GM12878 (cell line): Measurements from ENCODE around the gene CACFD1. TPM values are rescaled to one million over a fixed set of nuclear protein-coding genes. Genes with fewer than 3 reads are reported as not detected.
A peak's percentile ranks its signal among the peaks of the same experiment; 100 is the strongest.

Experiments
- BRCA1 ChIP-seq: IDR thresholded peaks from 2 replicates; pipeline ENCODE4 v1.6.1; 2011; ENCODE audit warnings: low read depth, low read length, improper control_type of control experiment
- CBX5 ChIP-seq: sonication (generic); IDR thresholded peaks from 2 replicates; pipeline ENCODE4 v1.6.1; 2016; ENCODE audit warnings: low read depth, moderate library complexity, mild to moderate bottlenecking, inconsistent platforms
- FOS ChIP-seq: IDR thresholded peaks from 3 replicates; pipeline ENCODE4 v1.6.1; 2011; ENCODE audit warnings: borderline replicate concordance; ENCODE audit not compliant: insufficient read length; ENCODE audit errors: extremely low read depth
- LARP7 ChIP-seq: fragments of 450-650 bp; IDR thresholded peaks from 2 replicates; pipeline ENCODE4 v1.6.1; 2017; ENCODE audit warnings: mild to moderate bottlenecking
- NRF1 ChIP-seq: conservative IDR thresholded peaks from 2 replicates; pipeline ENCODE4 v1.6.1; 2011; ENCODE audit warnings: mild to moderate bottlenecking, low read depth, low read length, improper control_type of control experiment
- POLR2A ChIP-seq: IDR thresholded peaks from 2 replicates; pipeline ENCODE4 v1.6.1; 2011; ENCODE audit warnings: low read depth, mild to moderate bottlenecking, low read length
- POLR2AphosphoS2 ChIP-seq: IDR thresholded peaks from 2 replicates; pipeline ENCODE4 v1.6.1; 2011; ENCODE audit warnings: low read depth, mild to moderate bottlenecking, low read length, improper control_type of control experiment, moderate library complexity
- RAD51 ChIP-seq: fragments of 450-650 bp; IDR thresholded peaks from 2 replicates; pipeline ENCODE4 v1.6.1; 2016; ENCODE audit warnings: moderate library complexity, mild to moderate bottlenecking, inconsistent platforms
- RB1 ChIP-seq: fragments of 450-650 bp; formaldehyde crosslinking; IDR thresholded peaks from 2 replicates; pipeline ENCODE4 v1.6.1; 2017; ENCODE audit warnings: mild to moderate bottlenecking, borderline replicate concordance
- RCOR1 ChIP-seq: conservative IDR thresholded peaks from 2 replicates; pipeline ENCODE4 v1.6.1; 2012; ENCODE audit warnings: low read depth, low read length, improper control_type of control experiment
- RUNX3 ChIP-seq: IDR thresholded peaks from 2 replicates; pipeline ENCODE4 v1.6.1; 2012; ENCODE audit warnings: low read length, inconsistent platforms
- SMAD5 ChIP-seq: IDR thresholded peaks from 2 replicates; pipeline ENCODE4 v1.6.1; 2016; ENCODE audit warnings: antibody characterized with exemption, low read depth
- SRF ChIP-seq, 2 experiments: IDR thresholded peaks; 2 replicates each; pipeline ENCODE4 v1.6.1; 2011; ENCODE audit warnings: low read depth in 2 of 2, low read length in 2 of 2, mild to moderate bottlenecking in 1 of 2, moderate library complexity in 1 of 2
- SUZ12 ChIP-seq: fragments of 200-600 bp; sonication (generic); IDR thresholded peaks from one replicate; pipeline ENCODE4 v1.6.1; 2018; ENCODE audit warnings: antibody characterized with exemption, mild to moderate bottlenecking; ENCODE audit not compliant: unreplicated experiment
- ZNF217 ChIP-seq: fragments of 450-650 bp; IDR thresholded peaks from 2 replicates; pipeline ENCODE4 v1.6.1; 2017; ENCODE audit warnings: antibody characterized with exemption, mild to moderate bottlenecking
- polyA plus RNA-seq, 11 experiments: library from polyadenylated mRNA; depleted of rRNA in 4 of 11; unstranded in 6 of 11; stranded (reverse) in 5 of 11; fragments of >200 nt; fragmentation: Nextera tagmentation in 4 of 11; fragmentation: Illumina TruSeq in 1 of 11; extraction: Ambion mirVana in 4 of 11; extraction: Trizol in 1 of 11; gene quantifications; 1 replicate in 1 of 11; 2 replicates in 10 of 11; pipeline versions ENCODE4 v1.2.1 to v1.2.3, GENCODE V29; 2011 to 2016; ENCODE audit warnings: inconsistent platforms in 2 of 11, missing spikeins in 2 of 11, low read depth in 1 of 11
- total RNA-seq, 4 experiments: library from RNA; depleted of rRNA in 3 of 4; stranded (reverse); fragments of >200 nt in 3 of 4; fragmentation: Illumina TruSeq in 1 of 4; extraction: Trizol in 1 of 4; gene quantifications; 2 replicates each; pipeline versions ENCODE4 v1.2.1 to v1.2.3, GENCODE V29; 2013 to 2021
- TF ChIP-seq, protein P1 (sequence below): fragments of 450-650 bp; IDR thresholded peaks from 2 replicates; pipeline ENCODE4 v1.6.1; 2017; ENCODE audit warnings: mild to moderate bottlenecking, moderate library complexity
- TF ChIP-seq, protein P2 (sequence below): fragments of 450-650 bp; IDR thresholded peaks from 2 replicates; pipeline ENCODE4 v1.6.1; 2016; ENCODE audit warnings: mild to moderate bottlenecking
- TF ChIP-seq, protein P3 (sequence below): fragments of 450-650 bp; IDR thresholded peaks from 2 replicates; pipeline ENCODE4 v1.6.1; 2016; ENCODE audit warnings: mild to moderate bottlenecking
- TF ChIP-seq, protein P4 (sequence below): fragments of 450-650 bp; IDR thresholded peaks from 2 replicates; pipeline ENCODE4 v1.6.1; 2017; ENCODE audit warnings: mild to moderate bottlenecking, low read depth, inconsistent platforms; ENCODE audit not compliant: poor library complexity, severe bottlenecking

The CACFD1 gene
- total and polyA plus RNA-seq, 10 of the 15 experiments (the other 5 are each of a cell fraction or from before 2014, with no cell fraction given): 0.09 to 5.8 (median 1.4) TPM; not detected in 1

DNA sequence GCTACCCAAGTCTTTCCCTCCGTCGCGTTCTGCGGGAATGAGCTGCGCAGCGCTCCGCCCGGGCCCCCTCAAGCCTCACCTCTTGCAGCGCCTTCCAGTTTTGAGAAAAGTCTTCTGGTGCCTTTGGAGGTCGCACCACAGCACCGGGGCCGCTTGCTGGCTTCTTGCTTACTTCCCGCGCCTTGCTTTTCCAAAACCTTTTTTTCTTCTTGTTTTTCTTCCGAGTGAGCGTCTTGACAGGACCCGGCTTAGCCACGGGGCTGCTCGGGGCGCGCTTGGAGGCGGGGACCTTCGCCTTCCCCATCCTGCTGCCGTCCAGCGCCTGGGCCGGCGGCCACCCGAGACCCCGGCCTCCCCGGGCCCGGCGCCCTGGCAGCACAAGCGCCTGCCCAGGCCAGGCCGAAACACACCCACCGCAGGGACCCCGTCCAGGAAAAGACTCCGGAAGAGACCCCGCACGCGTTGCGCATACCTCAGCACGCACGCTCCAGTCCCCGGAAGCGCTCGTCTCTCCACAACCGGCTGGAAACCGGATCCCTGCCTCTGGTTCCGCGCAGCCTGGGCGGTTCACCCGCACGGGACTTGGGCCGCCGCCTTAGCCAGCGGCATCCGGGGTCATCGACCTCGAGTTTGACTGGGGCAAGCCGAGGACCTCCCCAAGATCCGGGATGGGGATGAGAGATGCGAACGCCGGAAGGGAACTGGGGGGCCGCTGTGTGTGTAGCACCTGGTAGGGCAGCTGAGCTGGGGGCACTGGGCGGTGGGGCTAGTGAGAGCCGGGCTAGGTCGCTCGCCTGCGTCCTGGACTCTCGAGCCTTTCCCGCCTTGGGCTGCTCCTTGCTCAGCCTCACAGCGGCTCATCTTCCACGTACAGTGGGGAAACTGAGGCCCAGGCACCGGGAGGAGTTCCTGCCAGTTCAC is 42.0 kb upstream of the CACFD1 start, which contains the start of gene REXO4 (continued):
- TF ChIP-seq, protein P1, sequence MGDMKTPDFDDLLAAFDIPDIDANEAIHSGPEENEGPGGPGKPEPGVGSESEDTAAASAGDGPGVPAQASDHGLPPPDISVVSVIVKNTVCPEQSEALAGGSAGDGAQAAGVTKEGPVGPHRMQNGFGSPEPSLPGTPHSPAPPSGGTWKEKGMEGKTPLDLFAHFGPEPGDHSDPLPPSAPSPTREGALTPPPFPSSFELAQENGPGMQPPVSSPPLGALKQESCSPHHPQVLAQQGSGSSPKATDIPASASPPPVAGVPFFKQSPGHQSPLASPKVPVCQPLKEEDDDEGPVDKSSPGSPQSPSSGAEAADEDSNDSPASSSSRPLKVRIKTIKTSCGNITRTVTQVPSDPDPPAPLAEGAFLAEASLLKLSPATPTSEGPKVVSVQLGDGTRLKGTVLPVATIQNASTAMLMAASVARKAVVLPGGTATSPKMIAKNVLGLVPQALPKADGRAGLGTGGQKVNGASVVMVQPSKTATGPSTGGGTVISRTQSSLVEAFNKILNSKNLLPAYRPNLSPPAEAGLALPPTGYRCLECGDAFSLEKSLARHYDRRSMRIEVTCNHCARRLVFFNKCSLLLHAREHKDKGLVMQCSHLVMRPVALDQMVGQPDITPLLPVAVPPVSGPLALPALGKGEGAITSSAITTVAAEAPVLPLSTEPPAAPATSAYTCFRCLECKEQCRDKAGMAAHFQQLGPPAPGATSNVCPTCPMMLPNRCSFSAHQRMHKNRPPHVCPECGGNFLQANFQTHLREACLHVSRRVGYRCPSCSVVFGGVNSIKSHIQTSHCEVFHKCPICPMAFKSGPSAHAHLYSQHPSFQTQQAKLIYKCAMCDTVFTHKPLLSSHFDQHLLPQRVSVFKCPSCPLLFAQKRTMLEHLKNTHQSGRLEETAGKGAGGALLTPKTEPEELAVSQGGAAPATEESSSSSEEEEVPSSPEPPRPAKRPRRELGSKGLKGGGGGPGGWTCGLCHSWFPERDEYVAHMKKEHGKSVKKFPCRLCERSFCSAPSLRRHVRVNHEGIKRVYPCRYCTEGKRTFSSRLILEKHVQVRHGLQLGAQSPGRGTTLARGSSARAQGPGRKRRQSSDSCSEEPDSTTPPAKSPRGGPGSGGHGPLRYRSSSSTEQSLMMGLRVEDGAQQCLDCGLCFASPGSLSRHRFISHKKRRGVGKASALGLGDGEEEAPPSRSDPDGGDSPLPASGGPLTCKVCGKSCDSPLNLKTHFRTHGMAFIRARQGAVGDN: peak; percentile 85; the same call in 1 of the 2 replicates
- TF ChIP-seq SMAD5: peak; percentile 48; the same call in 1 of the 2 replicates
- TF ChIP-seq, protein P2, sequence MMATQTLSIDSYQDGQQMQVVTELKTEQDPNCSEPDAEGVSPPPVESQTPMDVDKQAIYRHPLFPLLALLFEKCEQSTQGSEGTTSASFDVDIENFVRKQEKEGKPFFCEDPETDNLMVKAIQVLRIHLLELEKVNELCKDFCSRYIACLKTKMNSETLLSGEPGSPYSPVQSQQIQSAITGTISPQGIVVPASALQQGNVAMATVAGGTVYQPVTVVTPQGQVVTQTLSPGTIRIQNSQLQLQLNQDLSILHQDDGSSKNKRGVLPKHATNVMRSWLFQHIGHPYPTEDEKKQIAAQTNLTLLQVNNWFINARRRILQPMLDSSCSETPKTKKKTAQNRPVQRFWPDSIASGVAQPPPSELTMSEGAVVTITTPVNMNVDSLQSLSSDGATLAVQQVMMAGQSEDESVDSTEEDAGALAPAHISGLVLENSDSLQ: peak; percentile 79
- peak; percentile 32; the same call in 1 of the 2 replicates for TF ChIP-seq NRF1
- TF ChIP-seq POLR2A: peak; percentile 87
- TF ChIP-seq SRF (IDR thresholded peaks at IDR 0.05; ENCODE audit: low read depth in 2 of 2, low read length in 2 of 2): peak; percentile 58 to 89; a peak in 3 of 4 replicates
- no peak for TF ChIP-seq RCOR1
- TF ChIP-seq, protein P3, sequence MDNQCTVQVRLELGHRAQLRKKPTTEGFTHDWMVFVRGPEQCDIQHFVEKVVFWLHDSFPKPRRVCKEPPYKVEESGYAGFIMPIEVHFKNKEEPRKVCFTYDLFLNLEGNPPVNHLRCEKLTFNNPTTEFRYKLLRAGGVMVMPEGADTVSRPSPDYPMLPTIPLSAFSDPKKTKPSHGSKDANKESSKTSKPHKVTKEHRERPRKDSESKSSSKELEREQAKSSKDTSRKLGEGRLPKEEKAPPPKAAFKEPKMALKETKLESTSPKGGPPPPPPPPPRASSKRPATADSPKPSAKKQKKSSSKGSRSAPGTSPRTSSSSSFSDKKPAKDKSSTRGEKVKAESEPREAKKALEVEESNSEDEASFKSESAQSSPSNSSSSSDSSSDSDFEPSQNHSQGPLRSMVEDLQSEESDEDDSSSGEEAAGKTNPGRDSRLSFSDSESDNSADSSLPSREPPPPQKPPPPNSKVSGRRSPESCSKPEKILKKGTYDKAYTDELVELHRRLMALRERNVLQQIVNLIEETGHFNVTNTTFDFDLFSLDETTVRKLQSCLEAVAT: peak; percentile 87
- TF ChIP-seq FOS: no peak
- TF ChIP-seq CBX5: 0 out of 2 replicates have a peak, but pooled peaks have one; percentile 53
- no peak for TF ChIP-seq BRCA1
- 0 out of 2 replicates have a peak, but pooled peaks have one; percentile 91 for TF ChIP-seq RB1
- TF ChIP-seq RUNX3: peak; percentile 90
- TF ChIP-seq, protein P4, sequence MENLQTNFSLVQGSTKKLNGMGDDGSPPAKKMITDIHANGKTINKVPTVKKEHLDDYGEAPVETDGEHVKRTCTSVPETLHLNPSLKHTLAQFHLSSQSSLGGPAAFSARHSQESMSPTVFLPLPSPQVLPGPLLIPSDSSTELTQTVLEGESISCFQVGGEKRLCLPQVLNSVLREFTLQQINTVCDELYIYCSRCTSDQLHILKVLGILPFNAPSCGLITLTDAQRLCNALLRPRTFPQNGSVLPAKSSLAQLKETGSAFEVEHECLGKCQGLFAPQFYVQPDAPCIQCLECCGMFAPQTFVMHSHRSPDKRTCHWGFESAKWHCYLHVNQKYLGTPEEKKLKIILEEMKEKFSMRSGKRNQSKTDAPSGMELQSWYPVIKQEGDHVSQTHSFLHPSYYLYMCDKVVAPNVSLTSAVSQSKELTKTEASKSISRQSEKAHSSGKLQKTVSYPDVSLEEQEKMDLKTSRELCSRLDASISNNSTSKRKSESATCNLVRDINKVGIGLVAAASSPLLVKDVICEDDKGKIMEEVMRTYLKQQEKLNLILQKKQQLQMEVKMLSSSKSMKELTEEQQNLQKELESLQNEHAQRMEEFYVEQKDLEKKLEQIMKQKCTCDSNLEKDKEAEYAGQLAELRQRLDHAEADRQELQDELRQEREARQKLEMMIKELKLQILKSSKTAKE: peak; percentile 38
- no peak; the same call in 1 of the 2 replicates for TF ChIP-seq ZNF217
- TF ChIP-seq SUZ12: no peak
- peak; percentile 37; the same call in 1 of the 2 replicates for TF ChIP-seq POLR2AphosphoS2
- no peak for TF ChIP-seq RAD51
- TF ChIP-seq LARP7: peak; percentile 100
